Naive B cell (primary cell): ENCODE results near the gene CDK10. TPM values are rescaled to one million over a fixed set of nuclear protein-coding genes. Genes with fewer than 3 reads are reported as not detected.
"Not testable (repeated sequence)": the region's sequence is repeated elsewhere in the genome, so short reads cannot be mapped to it uniquely, and the experiment has no call there.

ENCODE experiments used
- ATAC-seq, 2 donors: fragments of 150-1000 bp; cut with Tn5 transposase; 2 replicates each; pipeline ENCODE4 v1.10.0; 2021; ENCODE audit warnings: low read depth in 2 of 2, mild to moderate bottlenecking in 2 of 2, moderate library complexity in 2 of 2
- DNase-seq: peaks from one replicate; pipeline ENCODE4 v3.0.0; 2022
- H3K27ac Mint-ChIP-seq, 6 donors: one replicate each; pipeline ENCODE4 v1.8.0; 2020 to 2022; ENCODE audit warnings: mild to moderate bottlenecking in 6 of 6, mixed read lengths in 6 of 6, moderate library complexity in 5 of 6, inconsistent platforms in 2 of 6
- H3K27me3 Mint-ChIP-seq, 3 donors: one replicate each; pipeline ENCODE4 v1.8.0; 2021 to 2022; ENCODE audit warnings: mixed read lengths in 3 of 3, mild to moderate bottlenecking in 1 of 3
- H3K36me3 Mint-ChIP-seq, 2 donors: one replicate each; pipeline ENCODE4 v1.8.0; 2020 to 2022; ENCODE audit warnings: mixed read lengths in 2 of 2, inconsistent platforms in 1 of 2, mild to moderate bottlenecking in 1 of 2
- H3K4me1 Mint-ChIP-seq, 3 donors: one replicate each; pipeline ENCODE4 v1.8.0; 2020 to 2022; ENCODE audit warnings: mixed read lengths in 3 of 3, inconsistent platforms in 1 of 3, mild to moderate bottlenecking in 1 of 3, moderate library complexity in 1 of 3
- H3K4me3 Mint-ChIP-seq, 8 donors: one replicate each; pipeline ENCODE4 v1.8.0; 2020 to 2022; ENCODE audit warnings: mild to moderate bottlenecking in 8 of 8, mixed read lengths in 8 of 8, moderate library complexity in 8 of 8, inconsistent platforms in 2 of 8
- H3K9me3 Mint-ChIP-seq, 7 donors: one replicate each; pipeline ENCODE4 v1.8.0; 2020 to 2022; ENCODE audit warnings: mixed read lengths in 7 of 7, mild to moderate bottlenecking in 5 of 7, inconsistent platforms in 2 of 7, moderate library complexity in 1 of 7
- polyA plus RNA-seq, 6 donors: library from polyadenylated mRNA; unstranded; fragments of 300-500 nt; fragmentation: Illumina TruSeq; gene quantifications; one replicate each; pipeline ENCODE4 v1.2.3, GENCODE V29; 2021; ENCODE audit warnings: low read depth in 6 of 6

The CDK10 gene
- polyA plus RNA-seq, 6 donors from 2014 or later: 16.7 to 27.7 (median 19.6) TPM

GRCh38 chr16:89693931-89694783 lies 7.7 kb downstream of the CDK10 start:
- Mint-ChIP-seq H3K27ac (peak overlapping the region in 1 of 6 donors; percentile 49), H3K9me3 (no peaks in the 10 kb centered on the region), H3K4me3 (no peak overlapping the region), H3K36me3 (peaks cover 0 to 6% of the 10 kb centered on the region in 2 donors), H3K4me1 (peaks cover 3 to 19% (median 16%) of the 10 kb centered on the region in 3 donors), H3K27me3 (no peaks in the 10 kb centered on the region)
- ATAC-seq (no peak), DNase-seq (no peak)

GRCh38 chr16:89694784-89695085 lies 8.2 kb downstream of the CDK10 start:
- not testable (repeated sequence) for H3K27me3 Mint-ChIP-seq, ATAC-seq, H3K9me3 Mint-ChIP-seq, DNase-seq, H3K36me3 Mint-ChIP-seq, H3K4me3 Mint-ChIP-seq
- Mint-ChIP-seq H3K4me1 (peaks cover 3 to 19% (median 19%) of the 10 kb centered on the region in 3 donors), H3K27ac (peak overlapping the region in 2 of 6 donors; percentile 47 to 77)

- H3K27me3 Mint-ChIP-seq: no peaks in the 10 kb centered on the region
- H3K4me3 Mint-ChIP-seq: no peak overlapping the region
- ATAC-seq (no peak), DNase-seq (no peak)
- peak overlapping the region in 3 of 6 donors; percentile 47 to 88 (median 77) for H3K27ac Mint-ChIP-seq
- peaks cover 0 to 3% of the 10 kb centered on the region in 2 donors for H3K36me3 Mint-ChIP-seq
- H3K4me1 Mint-ChIP-seq: peaks cover 8 to 21% (median 20%) of the 10 kb centered on the region in 3 donors
- no peaks in the 10 kb centered on the region for H3K9me3 Mint-ChIP-seq
These were observed 8.8 kb downstream of the CDK10 start for GRCh38 chr16:89695086-89695874.

GRCh38 chr16:89695875-89696669 lies 9.6 kb downstream of the CDK10 start:
- H3K27ac Mint-ChIP-seq: peak overlapping the region in 4 of 6 donors; percentile 29 to 88 (median 80)
- no peaks in the 10 kb centered on the region for H3K36me3 Mint-ChIP-seq
- H3K4me1 Mint-ChIP-seq: peaks cover 8 to 25% (median 18%) of the 10 kb centered on the region in 3 donors
- no peaks in the 10 kb centered on the region for H3K9me3 Mint-ChIP-seq
- no peak overlapping the region for H3K4me3 Mint-ChIP-seq
- ATAC-seq (no peak), DNase-seq (no peak)
- H3K27me3 Mint-ChIP-seq: no peaks in the 10 kb centered on the region

GRCh38 chr16:89696670-89697128 lies 10.2 kb downstream of the CDK10 start:
- peaks cover 11 to 25% (median 18%) of the 10 kb centered on the region in 3 donors for H3K4me1 Mint-ChIP-seq
- H3K27me3 Mint-ChIP-seq: no peaks in the 10 kb centered on the region
- H3K4me3 Mint-ChIP-seq: no peak overlapping the region
- no peaks in the 10 kb centered on the region for H3K9me3 Mint-ChIP-seq
- no peaks in the 10 kb centered on the region for H3K36me3 Mint-ChIP-seq
- H3K27ac Mint-ChIP-seq: peak overlapping the region in 1 of 6 donors; percentile 29
- DNase-seq (no peak), ATAC-seq (no peak)

- no peak for DNase-seq
- H3K4me1 Mint-ChIP-seq: peaks cover 11 to 25% (median 20%) of the 10 kb centered on the region in 3 donors
- H3K27me3 Mint-ChIP-seq: no peaks in the 10 kb centered on the region
These were observed 10.7 kb downstream of the CDK10 start for GRCh38 chr16:89697161-89697615.

GRCh38 chr16:89697616-89698331 lies 11.3 kb downstream of the CDK10 start:
- Mint-ChIP-seq H3K36me3 (no peaks in the 10 kb centered on the region), H3K4me1 (peaks cover 11 to 26% (median 25%) of the 10 kb centered on the region in 3 donors), H3K9me3 (no peaks in the 10 kb centered on the region), H3K27ac (peak overlapping the region in 1 of 6 donors; percentile 84), H3K27me3 (no peaks in the 10 kb centered on the region), H3K4me3 (no peak overlapping the region)
- ATAC-seq (no peak), DNase-seq (no peak)

More at GRCh38 chr16:89697161-89697615, 10.7 kb downstream of the CDK10 start:
- Mint-ChIP-seq H3K36me3 (no peaks in the 10 kb centered on the region), H3K9me3 (no peaks in the 10 kb centered on the region), H3K27ac (no peak overlapping the region), H3K4me3 (no peak overlapping the region)
- no peak for ATAC-seq

- not testable (repeated sequence) for H3K36me3 Mint-ChIP-seq, H3K9me3 Mint-ChIP-seq, DNase-seq, ATAC-seq, H3K27me3 Mint-ChIP-seq
- Mint-ChIP-seq H3K27ac (peak overlapping the region in 5 of 6 donors; percentile 75 to 96 (median 91)), H3K4me3 (peak overlapping the region in 1 of 8 donors; percentile 84), H3K4me1 (peaks cover 9 to 23% (median 21%) of the 10 kb centered on the region in 3 donors)
These were observed 12.2 kb downstream of the CDK10 start for GRCh38 chr16:89698717-89699116.

- not testable (repeated sequence) for H3K9me3 Mint-ChIP-seq, H3K27me3 Mint-ChIP-seq, ATAC-seq
These were observed 13.2 kb downstream of the CDK10 start for GRCh38 chr16:89699629-89700099.

GRCh38 chr16:89700100-89700648 lies 13.7 kb downstream of the CDK10 start:
- DNase-seq (peak; percentile 94), ATAC-seq (peak; percentile 23 to 24)
- Mint-ChIP-seq H3K27ac (peak overlapping the region; percentile 90 to 95 (median 94)), H3K4me1 (peaks cover 7 to 19% (median 14%) of the 10 kb centered on the region in 3 donors), H3K36me3 (no peaks in the 10 kb centered on the region), H3K9me3 (no peaks in the 10 kb centered on the region), H3K4me3 (peak overlapping the region; percentile 50 to 93 (median 82)), H3K27me3 (no peaks in the 10 kb centered on the region)

More at GRCh38 chr16:89699629-89700099, 13.2 kb downstream of the CDK10 start:
- H3K27ac Mint-ChIP-seq: peak overlapping the region; percentile 90 to 95 (median 94)
- peak overlapping the region in 7 of 8 donors; percentile 50 to 91 (median 80) for H3K4me3 Mint-ChIP-seq
- H3K4me1 Mint-ChIP-seq: peaks cover 7 to 19% (median 18%) of the 10 kb centered on the region in 3 donors
- not testable (repeated sequence) for DNase-seq, H3K36me3 Mint-ChIP-seq

- peak overlapping the region; percentile 78 to 93 (median 84) for H3K4me3 Mint-ChIP-seq
These were observed 14.3 kb downstream of the CDK10 start for GRCh38 chr16:89700649-89701424.

More at GRCh38 chr16:89700649-89701424, 14.3 kb downstream of the CDK10 start:
- ATAC-seq: peak; percentile 23 to 34
- peak; percentile 51 for DNase-seq
- Mint-ChIP-seq H3K36me3 (no peaks in the 10 kb centered on the region), H3K4me1 (peaks cover 8 to 21% (median 15%) of the 10 kb centered on the region in 3 donors), H3K9me3 (no peaks in the 10 kb centered on the region), H3K27ac (peak overlapping the region; percentile 90 to 96 (median 94)), H3K27me3 (no peaks in the 10 kb centered on the region)
